Measurements from ENCODE around the gene IP6K3.

DNA sequence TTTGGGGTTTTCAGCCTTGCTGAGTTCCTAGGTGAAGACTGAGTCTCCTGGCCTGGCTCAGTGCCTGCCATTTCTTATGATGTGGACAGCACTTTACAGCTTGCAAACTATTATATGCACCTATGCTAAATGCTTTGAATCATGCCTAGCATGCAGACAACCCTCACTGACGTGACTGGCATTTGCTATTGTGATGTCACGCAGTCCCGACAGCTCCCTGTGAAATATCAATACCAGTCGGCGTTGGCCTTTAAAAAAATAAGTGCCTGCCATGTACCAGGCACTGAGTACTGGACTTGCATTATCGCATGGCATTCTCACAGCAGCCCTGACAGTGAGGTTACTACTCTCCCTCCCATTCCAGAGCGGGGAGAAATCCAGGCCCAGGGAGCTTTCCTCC, 70.7 kb downstream of the IP6K3 start:
- TF ChIP-seq, protein P1, sequence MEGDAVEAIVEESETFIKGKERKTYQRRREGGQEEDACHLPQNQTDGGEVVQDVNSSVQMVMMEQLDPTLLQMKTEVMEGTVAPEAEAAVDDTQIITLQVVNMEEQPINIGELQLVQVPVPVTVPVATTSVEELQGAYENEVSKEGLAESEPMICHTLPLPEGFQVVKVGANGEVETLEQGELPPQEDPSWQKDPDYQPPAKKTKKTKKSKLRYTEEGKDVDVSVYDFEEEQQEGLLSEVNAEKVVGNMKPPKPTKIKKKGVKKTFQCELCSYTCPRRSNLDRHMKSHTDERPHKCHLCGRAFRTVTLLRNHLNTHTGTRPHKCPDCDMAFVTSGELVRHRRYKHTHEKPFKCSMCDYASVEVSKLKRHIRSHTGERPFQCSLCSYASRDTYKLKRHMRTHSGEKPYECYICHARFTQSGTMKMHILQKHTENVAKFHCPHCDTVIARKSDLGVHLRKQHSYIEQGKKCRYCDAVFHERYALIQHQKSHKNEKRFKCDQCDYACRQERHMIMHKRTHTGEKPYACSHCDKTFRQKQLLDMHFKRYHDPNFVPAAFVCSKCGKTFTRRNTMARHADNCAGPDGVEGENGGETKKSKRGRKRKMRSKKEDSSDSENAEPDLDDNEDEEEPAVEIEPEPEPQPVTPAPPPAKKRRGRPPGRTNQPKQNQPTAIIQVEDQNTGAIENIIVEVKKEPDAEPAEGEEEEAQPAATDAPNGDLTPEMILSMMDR (optimal IDR thresholded peaks at IDR 0.05 in 1 of 3, IDR thresholded peaks at IDR 0.05 in 1 of 3, conservative IDR thresholded peaks at IDR 0.05 in 1 of 3; ENCODE audit: extremely low read depth in 1 of 3, insufficient read depth in 2 of 3, low read length in 3 of 3): no peak
- no peak for TF ChIP-seq EZH2 (IDR thresholded peaks at IDR 0.05; ENCODE audit: low read length)

Data from keratinocyte (primary cell).